ENCODE measurements around the gene SNX10. TPM values are rescaled to one million over a fixed set of nuclear protein-coding genes. Genes with fewer than 3 reads are reported as not detected.

Gene SNX10
- total RNA-seq, 6 experiments from 2014 or later = not detected

GRCh38 chr7:26340476-26341018, 48.9 kb downstream of the SNX10 start:
- Mint-ChIP-seq H3K36me3 (ENCODE audit: low read depth) (no peaks in the 10 kb centered on the region), H3K4me3 (no peak overlapping the region), H3K4me1 (ENCODE audit: low read depth) (no peaks in the 10 kb centered on the region), H3K27me3 (ENCODE audit: insufficient read depth) (peaks cover 2% of the 10 kb centered on the region; the same call in 1 of the 2 replicates), H3K9me3 (peaks cover 4% of the 10 kb centered on the region; the same call in 1 of the 2 replicates), H3K27ac (no peak overlapping the region)
- no peak for TF ChIP-seq CTCF (IDR thresholded peaks at IDR 0.05)
- DNase-seq = no peak

GRCh38 chr7:26343320-26343832, 51.7 kb downstream of the SNX10 start:
- H3K27me3 Mint-ChIP-seq (ENCODE audit: insufficient read depth) = peaks cover 2% of the 10 kb centered on the region; the same call in 1 of the 2 replicates
- no peaks in the 10 kb centered on the region for H3K36me3 Mint-ChIP-seq (ENCODE audit: low read depth)
- no peaks in the 10 kb centered on the region for H3K4me1 Mint-ChIP-seq (ENCODE audit: low read depth)
- no peak overlapping the region for H3K27ac Mint-ChIP-seq
- no peak for TF ChIP-seq CTCF (IDR thresholded peaks at IDR 0.05)
- H3K4me3 Mint-ChIP-seq = no peak overlapping the region
- peaks cover 4% of the 10 kb centered on the region; the same call in 1 of the 2 replicates for H3K9me3 Mint-ChIP-seq
- no peak for DNase-seq

GRCh38 chr7:26343837-26344236, 52.2 kb downstream of the SNX10 start:
- no peak for DNase-seq
- H3K4me3 Mint-ChIP-seq = no peak overlapping the region
- no peaks in the 10 kb centered on the region for H3K36me3 Mint-ChIP-seq (ENCODE audit: low read depth)
- H3K27ac Mint-ChIP-seq = no peak overlapping the region
- H3K9me3 Mint-ChIP-seq = peaks cover 4% of the 10 kb centered on the region; the same call in 1 of the 2 replicates
- TF ChIP-seq CTCF (IDR thresholded peaks at IDR 0.05) = no peak
- no peaks in the 10 kb centered on the region for H3K4me1 Mint-ChIP-seq (ENCODE audit: low read depth)
- peaks cover 2% of the 10 kb centered on the region; the same call in 1 of the 2 replicates for H3K27me3 Mint-ChIP-seq (ENCODE audit: insufficient read depth)

GRCh38 chr7:26345202-26345601, 53.5 kb downstream of the SNX10 start:
- no peak for DNase-seq
- no peak overlapping the region for H3K27ac Mint-ChIP-seq
- H3K4me3 Mint-ChIP-seq = no peak overlapping the region
- no peaks in the 10 kb centered on the region for H3K36me3 Mint-ChIP-seq (ENCODE audit: low read depth)
- H3K9me3 Mint-ChIP-seq = peaks cover 4% of the 10 kb centered on the region; the same call in 1 of the 2 replicates
- peaks cover 2% of the 10 kb centered on the region; the same call in 1 of the 2 replicates for H3K27me3 Mint-ChIP-seq (ENCODE audit: insufficient read depth)
- TF ChIP-seq CTCF (IDR thresholded peaks at IDR 0.05) = no peak
- no peaks in the 10 kb centered on the region for H3K4me1 Mint-ChIP-seq (ENCODE audit: low read depth)

- DNase-seq = no peak
- peaks cover 2% of the 10 kb centered on the region; the same call in 1 of the 2 replicates for H3K27me3 Mint-ChIP-seq (ENCODE audit: insufficient read depth)
- peaks cover 4% of the 10 kb centered on the region; the same call in 1 of the 2 replicates for H3K9me3 Mint-ChIP-seq
- H3K27ac Mint-ChIP-seq = no peak overlapping the region
- no peak overlapping the region for H3K4me3 Mint-ChIP-seq
- no peaks in the 10 kb centered on the region for H3K36me3 Mint-ChIP-seq (ENCODE audit: low read depth)
- TF ChIP-seq CTCF (IDR thresholded peaks at IDR 0.05) = no peak
- H3K4me1 Mint-ChIP-seq (ENCODE audit: low read depth) = no peaks in the 10 kb centered on the region
Measured at GRCh38 chr7:26345837-26346236, 54.2 kb downstream of the SNX10 start.
